GM21825 (cell line): Measurements from ENCODE around the gene COBL.
"Not testable (repeated sequence)": the region's sequence is repeated elsewhere in the genome, so short reads cannot be mapped to it uniquely, and the experiment has no call there.

Experiments used
- ATAC-seq: cut with Tn5 transposase; IDR thresholded peaks from one replicate; pipeline ENCODE4 v1.9.1; 2021; ENCODE audit warnings: mild to moderate bottlenecking, moderate library complexity; ENCODE audit not compliant: unreplicated experiment

COBL gene

GRCh38 chr7:51013218-51013786 lies 303.3 kb downstream of the COBL start:
- no peak for ATAC-seq

- ATAC-seq: no peak
Measured at GRCh38 chr7:51012569-51013217, 303.9 kb downstream of the COBL start.

- no peak for ATAC-seq
Measured at GRCh38 chr7:51011710-51012350, 304.8 kb downstream of the COBL start.

- ATAC-seq: no peak
Measured at GRCh38 chr7:51010534-51010933, 306.1 kb downstream of the COBL start.

DNA sequence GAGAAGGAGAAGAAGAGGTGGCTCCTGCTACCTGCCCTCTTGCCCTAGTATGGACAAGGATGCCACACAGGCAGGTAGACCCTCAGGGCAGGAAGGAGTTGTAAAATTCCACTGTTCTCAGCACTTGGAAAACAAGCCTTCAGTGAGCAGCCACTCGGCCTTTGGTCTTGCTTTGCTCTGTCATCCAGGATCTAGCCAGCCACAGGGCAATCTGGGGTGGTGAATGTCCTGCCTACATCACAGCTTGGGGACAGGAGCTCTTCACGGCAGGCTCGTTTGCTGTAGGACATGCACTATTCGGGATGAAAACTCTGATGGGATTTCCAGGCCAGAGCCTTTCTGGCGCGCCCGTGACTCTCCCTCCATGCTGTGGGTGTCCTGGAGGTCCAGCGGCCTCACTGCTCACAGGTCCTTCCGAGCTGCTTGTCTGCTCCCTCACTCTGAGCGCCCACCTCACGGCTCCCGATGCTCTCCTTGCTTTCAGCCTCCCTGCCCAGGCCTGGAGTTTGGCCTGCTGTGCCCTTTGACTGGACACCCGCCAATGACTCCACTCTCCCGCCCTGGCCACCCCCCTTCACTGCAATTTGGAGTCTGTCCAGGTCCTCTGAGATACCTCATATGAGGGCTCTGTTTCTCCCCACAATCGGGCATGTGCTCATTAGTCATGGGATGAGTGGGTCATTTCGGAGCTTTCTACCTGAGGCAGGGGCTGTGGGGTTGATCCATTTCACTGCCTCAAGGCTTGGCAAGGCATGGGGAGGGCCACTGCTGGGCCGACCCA lies 306.7 kb downstream of the COBL start:
- ATAC-seq: no peak

GRCh38 chr7:51007551-51008505 lies 308.8 kb downstream of the COBL start:
- ATAC-seq: no peak

DNA sequence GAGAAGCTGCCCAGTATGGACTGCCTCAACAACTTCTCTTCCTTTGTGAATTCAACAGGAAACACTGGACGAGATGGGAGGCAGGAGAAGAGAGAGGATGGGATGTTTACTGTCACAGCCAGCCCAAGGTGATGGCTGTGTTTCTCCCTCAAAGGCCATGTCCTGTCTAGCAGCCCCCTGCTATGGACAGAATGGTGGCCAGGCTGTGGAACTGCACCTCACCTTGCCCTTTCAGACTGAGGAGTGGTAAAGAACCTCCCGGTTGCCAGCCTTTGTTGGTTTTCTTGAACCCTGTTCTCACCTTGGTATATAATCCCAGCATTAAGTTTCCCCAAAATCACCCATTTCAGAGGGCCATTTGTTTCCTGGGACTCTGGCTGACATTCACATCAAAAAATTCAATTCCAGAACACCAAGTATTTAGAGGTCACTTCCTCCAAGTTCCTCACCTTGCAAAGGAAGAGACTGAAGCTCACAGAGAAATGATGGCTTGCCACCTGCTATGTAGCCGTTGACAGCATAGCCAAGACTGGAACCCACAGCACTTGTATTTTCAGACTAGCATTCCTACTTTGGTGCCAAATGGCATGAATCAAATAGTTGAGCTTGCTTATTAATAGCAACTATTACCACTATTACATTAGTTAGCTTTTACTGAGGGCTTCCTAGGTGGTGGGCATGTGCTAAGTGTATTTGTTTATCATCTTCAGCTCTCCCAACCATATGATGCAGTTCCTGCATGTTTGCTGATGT lies 309.9 kb downstream of the COBL start:
- no peak for ATAC-seq

GRCh38 chr7:51005074-51005473 lies 311.5 kb downstream of the COBL start:
- no peak for ATAC-seq

DNA sequence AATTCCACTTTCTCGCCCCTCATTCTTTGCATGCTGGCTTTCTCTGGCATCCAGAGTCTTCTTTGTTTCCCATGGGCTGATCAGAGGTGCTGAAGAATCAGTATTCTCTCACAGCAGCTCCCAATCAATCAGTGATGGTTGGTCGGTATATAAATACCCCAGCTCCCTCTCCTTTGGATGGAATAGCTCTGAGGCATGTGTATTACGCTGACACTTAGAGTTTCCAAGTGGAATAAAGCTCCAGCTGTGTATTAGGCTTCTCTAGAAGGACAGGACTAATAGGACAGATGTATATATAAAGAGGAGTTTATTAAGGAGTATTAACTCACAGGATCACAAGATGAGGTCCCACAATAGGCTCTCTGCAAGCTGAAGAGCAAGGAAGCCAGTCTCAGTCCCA lies 315.7 kb downstream of the COBL start:
- ATAC-seq: no peak

GRCh38 chr7:50994753-50995319 lies 321.8 kb downstream of the COBL start:
- no peak for ATAC-seq

DNA sequence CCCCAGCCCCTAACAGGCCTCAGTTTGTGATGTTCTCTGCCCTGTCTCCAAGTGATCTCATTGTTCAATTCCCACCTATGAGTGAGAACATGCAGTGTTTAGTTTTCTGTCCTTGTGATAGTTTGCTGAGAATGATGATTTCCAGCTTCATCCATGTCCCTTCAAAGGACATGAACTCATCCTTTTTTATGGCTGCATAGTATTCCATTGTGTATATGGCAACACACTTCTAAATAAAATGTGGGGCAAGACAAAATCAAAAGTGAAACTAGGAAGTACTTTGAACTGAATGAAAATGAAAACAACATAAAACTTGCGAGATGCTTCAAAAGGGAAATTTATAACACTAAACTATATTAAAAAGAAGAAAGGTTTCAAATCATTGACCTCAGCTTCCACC lies 326.4 kb downstream of the COBL start:
- ATAC-seq: not testable (repeated sequence)

GRCh38 chr7:50988988-50989387 lies 327.6 kb downstream of the COBL start:
- ATAC-seq: no peak

DNA sequence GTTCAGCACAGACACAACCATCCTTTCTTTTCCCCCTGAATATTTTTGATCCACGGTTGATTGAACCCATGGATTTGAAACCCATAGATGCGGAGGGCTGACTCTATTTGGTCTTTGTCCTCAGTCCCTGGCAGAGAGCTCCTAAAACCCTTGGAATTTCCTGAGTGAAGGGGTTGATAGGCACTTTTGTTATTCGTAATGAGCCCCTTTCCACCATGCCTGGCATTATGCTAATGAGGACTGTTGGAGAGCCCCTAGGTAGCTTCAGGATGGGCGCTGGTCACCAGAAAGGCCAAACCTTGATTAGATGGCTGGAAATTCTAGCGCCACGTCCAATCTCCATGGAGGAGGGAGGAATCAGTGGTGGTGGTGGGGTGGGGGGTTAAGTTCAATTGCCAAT lies 328.1 kb downstream of the COBL start:
- no peak for ATAC-seq

DNA sequence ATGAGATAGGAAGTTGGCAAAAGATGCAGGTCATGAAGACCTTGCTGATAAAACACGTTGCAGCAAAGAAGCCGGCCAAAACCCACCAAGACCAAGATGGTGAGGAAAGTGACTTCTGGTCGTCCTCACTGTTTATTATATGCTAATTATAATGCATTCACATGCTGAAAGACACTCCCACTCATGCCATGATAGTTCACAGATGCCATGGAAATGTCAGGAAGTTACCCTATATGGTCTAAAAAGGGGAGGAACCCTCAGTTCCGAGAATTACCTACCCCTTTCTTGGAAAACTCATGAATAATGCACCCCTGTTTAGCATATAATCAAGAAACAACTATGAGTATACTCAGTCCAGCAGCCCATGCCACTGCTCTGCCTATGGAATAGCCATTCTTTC lies 331.5 kb downstream of the COBL start:
- ATAC-seq: no peak

DNA sequence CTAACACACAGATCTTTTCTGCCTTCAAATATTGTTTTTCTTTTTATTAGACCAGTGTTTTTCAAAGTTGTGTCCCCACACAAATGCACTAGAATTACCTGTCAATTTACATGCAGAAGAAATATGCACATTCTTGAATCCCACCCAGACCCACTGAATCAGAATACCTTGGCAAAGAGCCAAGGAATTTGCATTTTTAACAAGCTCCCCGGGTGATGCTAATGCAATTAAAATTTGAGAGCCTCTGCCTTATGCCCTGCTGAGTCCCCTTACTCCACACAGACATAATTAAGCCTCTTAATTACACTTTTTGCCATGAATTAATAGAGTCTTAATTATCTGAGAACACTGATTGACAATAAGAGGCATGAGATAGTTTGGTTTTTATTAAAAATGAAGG lies 332.8 kb downstream of the COBL start:
- ATAC-seq: no peak

- no peak for ATAC-seq
Measured at GRCh38 chr7:50982626-50983025, 334.0 kb downstream of the COBL start.

- no peak for ATAC-seq
Measured at GRCh38 chr7:50981743-50982142, 334.9 kb downstream of the COBL start.

GRCh38 chr7:50980411-50980810 lies 336.2 kb downstream of the COBL start:
- ATAC-seq: no peak

DNA sequence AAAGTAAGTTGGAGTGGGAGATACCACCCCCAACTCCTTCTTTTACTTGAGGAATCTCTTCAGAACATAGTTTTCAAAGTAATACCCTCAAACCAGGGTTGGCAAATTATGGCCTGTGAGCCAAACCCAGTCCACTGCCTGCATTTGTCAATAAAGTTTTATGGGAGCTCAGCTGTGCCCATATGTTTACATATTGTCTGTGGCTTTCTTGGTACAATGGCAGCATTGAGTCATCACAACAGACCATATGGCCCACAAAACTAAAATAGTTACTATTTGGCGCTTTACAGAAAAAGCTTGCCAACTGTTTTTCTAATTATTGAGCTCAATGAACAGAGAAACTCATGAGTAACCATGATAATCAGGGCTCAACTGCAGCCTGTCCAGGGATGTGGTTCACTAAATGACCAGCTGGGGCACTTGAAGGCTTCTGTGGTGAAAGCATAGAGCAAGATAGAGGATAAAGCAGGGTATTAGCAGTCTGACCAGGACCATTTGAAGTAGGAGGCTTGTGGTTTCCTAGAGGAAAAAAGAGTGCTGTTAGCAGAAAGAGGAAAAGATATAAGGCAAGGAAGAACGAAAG lies 337.9 kb downstream of the COBL start:
- no peak for ATAC-seq
